NCI-H146 treated with DMSO at 0.1 percent for 48 hours (cell line): ENCODE results near the gene DCAF4L1.

Source experiments
- DNase-seq: peaks from one replicate; lab custom pipeline; 2025; ENCODE audit not compliant: unreplicated experiment; lab: John Stamatoyannopoulos, UW

The DCAF4L1 gene

DNA sequence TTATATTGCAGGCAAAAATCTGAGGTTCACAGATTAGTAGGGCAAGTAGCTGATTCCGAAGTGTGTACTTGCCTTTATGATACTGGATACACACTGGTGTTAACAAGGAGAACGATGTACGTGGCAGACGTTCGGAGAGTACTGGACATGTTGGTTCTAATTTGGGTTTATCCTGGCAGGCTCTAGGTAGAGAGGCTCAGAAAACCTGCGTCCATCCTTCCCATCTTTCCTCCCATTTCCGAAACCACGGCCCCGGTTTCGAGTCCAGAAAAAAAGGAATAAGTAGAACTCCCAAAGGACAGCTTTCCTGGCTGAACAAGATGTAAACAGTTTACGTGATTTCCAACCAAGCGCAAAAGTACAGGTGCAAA, 8.4 kb downstream of the DCAF4L1 start:
- peak; percentile 47 for DNase-seq

DNA sequence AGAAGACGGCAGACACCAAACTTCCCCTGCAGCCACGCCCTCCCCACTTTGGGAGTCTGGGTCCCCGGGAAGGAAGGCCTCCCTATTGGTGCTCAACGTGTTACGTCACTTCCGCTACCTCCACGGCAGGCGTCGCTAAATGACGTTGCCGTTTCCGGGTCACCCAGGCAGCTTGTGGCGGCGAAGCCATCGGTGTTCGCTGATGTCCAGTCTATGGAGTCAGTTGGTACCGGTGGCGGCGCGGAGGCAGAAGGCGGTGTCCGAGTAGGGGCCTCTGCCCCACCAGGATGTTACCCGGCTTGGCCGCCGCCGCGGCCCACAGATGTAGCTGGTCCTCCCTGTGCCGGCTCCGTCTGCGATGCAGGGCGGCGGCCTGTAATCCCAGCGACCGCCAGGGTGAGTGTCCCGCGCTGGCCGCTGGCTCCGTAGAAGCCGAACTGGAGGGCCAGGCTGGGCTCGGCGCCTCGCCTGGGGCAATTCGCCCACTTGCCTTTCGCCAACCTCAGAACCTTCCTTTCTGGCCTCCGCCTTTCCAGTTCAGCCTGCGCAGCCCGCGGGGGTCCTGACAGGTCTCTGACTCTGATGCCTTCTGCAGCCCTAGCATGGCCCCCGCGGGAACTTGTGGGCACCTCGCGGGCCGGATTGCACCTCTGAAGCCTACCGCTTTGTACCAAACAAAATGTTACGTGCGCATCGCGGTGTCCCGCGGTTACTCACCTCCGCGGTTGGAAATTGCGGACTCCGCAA, 9.0 kb downstream of the DCAF4L1 start, which contains the start of gene SLC30A9:
SLC30A9 (plus strand) TSS at position 166 of the 747 bp plus-strand sequence; CDS start at position 288, 122 bp downstream.
- DNase-seq: peak; percentile 90

DNA sequence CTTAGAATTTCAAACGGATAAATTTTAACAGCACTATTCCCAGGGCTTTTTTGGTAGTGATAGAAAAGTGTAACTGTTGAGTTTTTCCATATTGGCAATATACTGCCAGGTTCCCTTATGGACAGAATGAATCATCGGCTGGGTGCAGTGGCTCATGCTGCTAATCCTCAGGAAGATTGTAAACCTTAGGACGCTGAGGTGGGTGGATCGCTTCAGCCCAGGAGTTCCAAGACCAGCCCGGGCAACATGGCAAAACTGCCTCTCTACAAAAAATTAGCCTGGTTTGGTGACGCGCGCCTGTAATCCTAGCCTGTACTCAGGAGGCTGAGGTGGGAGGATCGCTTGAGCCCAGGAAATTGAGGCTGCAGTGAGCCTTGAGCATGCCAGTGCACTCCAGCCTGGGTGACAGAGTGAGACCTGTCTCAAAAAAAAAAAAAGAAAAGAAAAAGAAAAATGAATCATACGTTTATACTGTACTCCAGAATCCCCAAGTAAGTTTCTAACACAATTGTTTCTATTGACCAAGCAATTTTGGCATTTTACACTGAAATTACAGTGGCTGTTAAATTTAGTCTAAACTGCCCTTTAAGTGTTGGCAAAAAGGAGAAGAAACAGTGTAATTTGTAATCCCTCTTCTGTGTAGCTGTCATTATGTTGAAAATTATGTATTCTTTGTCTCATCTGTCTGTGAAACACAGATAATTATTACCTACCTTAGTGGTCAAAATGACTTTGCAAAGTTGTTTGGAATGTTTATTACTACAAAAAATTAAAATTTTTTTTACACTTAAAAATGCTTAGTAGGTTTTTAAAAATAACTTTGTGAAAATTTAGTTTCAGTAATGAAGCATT, 10.6 kb downstream of the DCAF4L1 start:
- DNase-seq: no peak

DNA sequence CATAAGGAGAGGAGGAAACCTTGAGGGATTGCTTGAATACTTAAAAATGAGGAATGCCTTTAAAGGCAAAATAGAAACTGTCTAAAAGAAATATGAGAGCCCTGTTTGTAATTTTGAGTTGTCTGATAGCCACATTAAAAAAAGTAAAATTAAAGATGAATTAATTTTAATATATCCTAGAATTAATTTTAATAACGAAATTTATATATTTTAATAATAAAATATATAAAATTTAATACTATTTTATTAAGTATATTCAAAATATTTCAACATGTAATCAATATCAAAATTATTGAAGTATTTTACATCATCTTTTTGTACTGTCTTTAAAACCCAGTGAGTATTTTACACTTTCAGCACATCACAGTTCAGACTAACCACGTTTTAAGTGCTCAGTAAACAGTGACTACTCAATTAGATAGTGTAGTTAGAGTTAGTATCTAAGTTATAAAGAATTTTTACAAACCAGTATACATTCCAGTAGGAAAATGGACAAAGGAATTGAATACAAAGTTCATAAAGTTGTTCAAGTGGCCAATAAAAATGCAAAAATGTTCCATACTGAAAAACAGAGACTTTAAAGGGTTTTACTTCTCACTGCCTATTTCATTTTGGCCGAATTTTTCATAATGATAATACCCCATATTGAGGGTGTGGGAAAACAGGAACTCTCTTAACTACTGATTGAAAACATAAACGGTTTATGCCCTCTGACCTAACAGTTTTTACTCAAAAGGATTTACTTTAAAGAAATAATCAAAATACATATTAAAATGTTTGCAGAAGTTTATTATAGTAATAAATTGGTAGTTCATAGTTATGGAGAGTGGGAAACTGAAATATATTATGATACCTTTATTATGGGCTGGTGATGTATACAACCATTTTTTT, 11.7 kb downstream of the DCAF4L1 start:
- DNase-seq: no peak

DNA sequence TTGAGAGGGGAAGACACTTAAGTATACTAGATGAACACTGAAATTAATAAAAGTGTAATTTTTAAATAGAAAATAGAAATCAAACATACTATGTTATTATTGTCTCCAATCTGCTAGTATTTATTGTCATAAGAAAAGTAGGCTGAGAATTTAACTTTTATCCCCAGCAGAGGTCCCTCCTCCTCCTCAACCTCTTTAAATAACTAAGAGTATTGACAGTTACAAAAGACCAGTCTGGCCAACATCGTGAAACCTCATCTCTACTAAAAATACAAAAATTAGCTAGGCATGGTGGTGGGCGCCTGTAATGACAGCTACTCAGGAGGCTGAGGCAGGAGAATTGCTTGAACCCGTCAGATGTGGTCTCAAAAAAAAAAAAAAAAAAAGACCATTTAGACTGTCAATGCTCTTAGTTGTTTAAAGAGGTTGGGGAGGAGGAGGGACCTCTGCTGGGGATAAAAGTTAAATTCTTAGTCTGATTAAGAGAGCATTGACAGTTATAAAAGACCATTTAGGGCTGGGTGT, 13.0 kb downstream of the DCAF4L1 start:
- DNase-seq: no peak

DNA sequence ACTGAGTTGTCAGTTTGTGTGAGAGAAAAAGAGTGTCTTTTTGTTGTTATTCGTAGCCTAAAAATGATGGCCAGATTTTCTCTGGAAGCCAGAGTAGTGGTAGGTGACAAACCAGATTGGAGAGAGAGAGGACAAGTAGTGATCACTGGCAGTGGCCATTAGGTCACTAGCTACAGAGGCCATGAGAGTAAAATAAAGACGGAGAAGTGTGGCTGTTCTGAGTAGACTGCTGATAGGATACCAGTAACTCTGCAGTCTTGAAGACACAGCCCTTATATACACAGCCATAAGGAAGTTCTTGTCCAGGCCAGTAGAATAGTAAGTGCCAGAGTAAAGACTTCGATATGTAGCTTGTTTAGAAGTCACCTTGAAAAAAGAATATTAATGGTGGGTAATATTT, 16.5 kb downstream of the DCAF4L1 start:
- no peak for DNase-seq

DNA sequence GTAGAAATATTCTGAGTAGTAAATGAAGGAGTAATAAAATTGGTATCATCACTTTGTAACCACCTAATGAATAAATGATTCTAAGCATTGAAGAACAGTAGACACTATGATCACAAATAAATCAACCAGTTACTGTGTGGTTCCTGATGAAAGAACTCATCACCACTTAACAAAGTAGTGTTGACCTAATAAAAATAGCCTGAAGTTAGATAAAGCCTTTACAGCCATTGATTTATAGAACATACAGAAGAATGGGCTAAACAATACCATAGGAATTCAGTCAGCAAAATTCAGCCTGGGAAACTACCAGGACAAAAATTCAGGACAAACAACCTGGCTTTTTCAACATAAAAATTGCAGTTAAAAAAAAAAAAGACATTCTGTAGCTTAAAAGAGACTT, 17.8 kb downstream of the DCAF4L1 start:
- no peak for DNase-seq

DNA sequence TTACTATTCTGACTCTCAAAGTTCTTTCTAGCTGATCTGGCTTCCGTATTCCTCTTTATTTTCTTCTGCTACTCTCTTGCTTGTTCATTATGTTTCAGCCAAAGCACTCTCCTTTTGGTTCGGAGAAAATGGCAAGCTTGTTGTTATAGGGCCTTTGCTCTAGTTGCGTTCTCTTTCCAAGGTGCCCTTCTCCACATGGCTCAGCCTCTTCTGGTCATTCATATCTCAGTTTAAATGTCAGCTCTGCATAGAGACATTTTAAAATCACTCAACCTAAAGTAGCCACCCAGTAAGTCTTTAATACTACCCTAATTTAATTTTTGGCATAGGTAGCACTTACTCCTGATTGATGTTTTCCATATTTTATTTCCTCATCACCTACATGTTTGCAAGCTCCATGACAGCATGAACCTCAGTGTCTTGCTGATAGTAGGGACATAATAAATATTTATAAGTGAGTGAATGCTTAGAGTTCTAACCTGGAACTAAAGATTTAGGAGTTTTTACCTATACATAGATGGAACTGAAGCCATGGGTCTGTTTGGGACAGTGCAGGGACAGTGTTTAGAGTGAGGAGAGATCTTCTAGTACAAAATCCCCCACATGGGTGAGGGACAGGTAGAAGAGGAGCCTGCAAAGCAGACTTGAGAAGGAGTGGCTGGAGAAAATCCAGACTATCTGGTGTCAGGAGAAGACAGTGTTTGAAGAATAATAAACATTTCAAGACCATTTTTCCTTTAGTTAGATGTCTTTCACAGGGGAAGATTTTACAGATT, 26.6 kb downstream of the DCAF4L1 start:
- DNase-seq: no peak

DNA sequence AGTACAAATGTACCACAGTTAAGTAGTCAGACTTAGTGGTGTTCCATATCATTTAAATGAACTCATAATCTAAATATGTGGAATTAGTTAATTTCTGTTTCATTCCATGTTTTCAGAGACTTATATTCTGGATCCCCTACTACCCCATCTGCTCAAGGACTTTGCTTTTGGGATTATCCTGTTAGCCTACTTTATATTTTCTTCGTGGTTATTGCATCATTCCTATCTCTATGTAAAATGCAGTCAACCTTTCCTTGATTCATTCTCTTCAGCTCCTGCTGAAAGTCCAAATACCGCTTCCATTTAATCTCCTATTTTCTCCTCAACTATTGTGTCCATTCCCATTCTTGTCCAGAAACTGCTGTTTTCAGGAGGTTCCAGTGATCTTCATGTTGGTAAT, 33.9 kb downstream of the DCAF4L1 start:
- no peak for DNase-seq

DNA sequence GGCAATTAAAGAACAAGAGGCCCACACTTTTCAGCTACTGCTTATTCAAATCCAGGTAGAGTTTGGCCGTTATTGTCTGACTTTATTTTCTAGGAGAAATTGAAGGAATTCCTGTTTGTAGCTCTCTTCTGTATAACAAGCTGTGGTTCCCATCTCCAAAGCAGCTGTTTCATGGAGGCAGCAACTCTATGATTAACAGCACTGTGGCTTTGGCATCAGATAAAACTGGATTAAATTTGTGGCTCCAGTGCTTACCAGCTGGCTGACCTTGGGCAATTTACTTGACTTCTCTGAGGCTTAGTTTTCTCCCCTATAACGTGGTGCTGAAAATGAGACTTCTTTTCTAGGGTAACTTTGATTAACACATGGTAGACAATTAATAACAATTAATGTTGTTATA, 36.9 kb downstream of the DCAF4L1 start:
- DNase-seq: no peak
